ENCODE measurements around the gene KLRG1. TPM values are rescaled to one million over a fixed set of nuclear protein-coding genes. Genes with fewer than 3 reads are reported as not detected.

KLRG1 gene
- 0.48 and 2.5 TPM in 2 replicates for total RNA-seq

GRCh38 chr12:8989413-8989812 lies at the start of gene KLRG1:
KLRG1 (plus strand) TSS chr12:8989546; CDS start chr12:8989636, 90 bp downstream.
- Histone ChIP-seq H3K27me3 (ENCODE audit: control insufficient read depth, insufficient read depth, low read length) (no peaks in the 10 kb centered on the region), H3K36me3 (ENCODE audit: control insufficient read depth, insufficient read depth, low read length) (no peaks in the 10 kb centered on the region), H3K4me3 (ENCODE audit: low read depth, low read length) (no peak within 1 kb of the TSS)
- DNase-seq (ENCODE audit: low read depth) = no peak
- no peak for TF ChIP-seq CTCF (IDR thresholded peaks at IDR 0.05; ENCODE audit: insufficient read depth, low read length, poor library complexity, severe bottlenecking)

GRCh38 chr12:8941691-8942478 lies 47.5 kb upstream of the KLRG1 start:
- H3K4me3 ChIP-seq (ENCODE audit: low read depth, low read length) = no peak overlapping the region
- no peak for DNase-seq (ENCODE audit: low read depth)
- H3K27me3 ChIP-seq (ENCODE audit: control insufficient read depth, insufficient read depth, low read length) = no peaks in the 10 kb centered on the region
- TF ChIP-seq CTCF (IDR thresholded peaks at IDR 0.05; ENCODE audit: insufficient read depth, low read length, poor library complexity, severe bottlenecking) = no peak
- peaks cover 4% of the 10 kb centered on the region for H3K36me3 ChIP-seq (ENCODE audit: control insufficient read depth, insufficient read depth, low read length)

GRCh38 chr12:8943565-8944186 lies 45.7 kb upstream of the KLRG1 start:
- Histone ChIP-seq H3K27me3 (ENCODE audit: control insufficient read depth, insufficient read depth, low read length) (no peaks in the 10 kb centered on the region), H3K4me3 (ENCODE audit: low read depth, low read length) (no peak overlapping the region), H3K36me3 (ENCODE audit: control insufficient read depth, insufficient read depth, low read length) (peaks cover 4% of the 10 kb centered on the region)
- no peak for TF ChIP-seq CTCF (IDR thresholded peaks at IDR 0.05; ENCODE audit: insufficient read depth, low read length, poor library complexity, severe bottlenecking)
- no peak for DNase-seq (ENCODE audit: low read depth)

GRCh38 chr12:8946733-8947132 lies 42.6 kb upstream of the KLRG1 start:
- Histone ChIP-seq H3K27me3 (ENCODE audit: control insufficient read depth, insufficient read depth, low read length) (no peaks in the 10 kb centered on the region), H3K36me3 (ENCODE audit: control insufficient read depth, insufficient read depth, low read length) (peaks cover 4% of the 10 kb centered on the region), H3K4me3 (ENCODE audit: low read depth, low read length) (no peak overlapping the region)
- no peak for DNase-seq (ENCODE audit: low read depth)
- TF ChIP-seq CTCF (IDR thresholded peaks at IDR 0.05; ENCODE audit: insufficient read depth, low read length, poor library complexity, severe bottlenecking) = no peak

- DNase-seq (ENCODE audit: low read depth) = no peak
- no peak for TF ChIP-seq CTCF (IDR thresholded peaks at IDR 0.05; ENCODE audit: insufficient read depth, low read length, poor library complexity, severe bottlenecking)
- Histone ChIP-seq H3K36me3 (ENCODE audit: control insufficient read depth, insufficient read depth, low read length) (peaks cover 4% of the 10 kb centered on the region), H3K4me3 (ENCODE audit: low read depth, low read length) (no peak overlapping the region), H3K27me3 (ENCODE audit: control insufficient read depth, insufficient read depth, low read length) (no peaks in the 10 kb centered on the region)
These were observed 41.6 kb upstream of the KLRG1 start for GRCh38 chr12:8947737-8948136.

All from kidney epithelial cell (primary cell).